Hematopoietic multipotent progenitor cell treated with erythropoietin and hydrocortisone succinate and interleukin-3 and kit ligand, for 4 days (in vitro differentiated cells): ENCODE measurements around the gene SLC12A4.
A peak's percentile ranks its signal among the peaks of the same experiment; 100 is the strongest.
"Not testable (repeated sequence)": the region's sequence is repeated elsewhere in the genome, so short reads cannot be mapped to it uniquely, and the experiment has no call there.

ENCODE experiments used
- DNase-seq: peaks from one replicate; pipeline ENCODE4 v3.0.0-alpha.2; 2015

Gene SLC12A4

GRCh38 chr16:67968400-67969253 lies at the start of gene SLC12A4:
Gene SLC12A4 (minus strand): TSS chr16:67968637. CDS start chr16:67968553, 84 bp downstream.
- peak; percentile 95 for DNase-seq

GRCh38 chr16:68015681-68016080 lies 47.2 kb upstream of the SLC12A4 start, which contains the start of gene DPEP2NB:
Gene DPEP2NB (minus strand): TSS chr16:68015911. CDS start chr16:68015770, 141 bp downstream.
- DNase-seq: no peak

- DNase-seq: peak; percentile 67
Observed at GRCh38 chr16:68013440-68013839, 45.0 kb upstream of the SLC12A4 start.

- DNase-seq: not testable (repeated sequence)
Observed at GRCh38 chr16:68009872-68010271, 41.4 kb upstream of the SLC12A4 start.

- DNase-seq: no peak
Observed at GRCh38 chr16:68009157-68009735, 40.8 kb upstream of the SLC12A4 start.

GRCh38 chr16:68005786-68006286 lies 37.4 kb upstream of the SLC12A4 start:
- peak; percentile 91 for DNase-seq

- DNase-seq: no peak
Observed at GRCh38 chr16:68005211-68005610, 36.8 kb upstream of the SLC12A4 start.

GRCh38 chr16:68003031-68003430 lies 34.6 kb upstream of the SLC12A4 start:
- DNase-seq: no peak

GRCh38 chr16:68000450-68000849 lies 32.0 kb upstream of the SLC12A4 start:
- DNase-seq: peak; percentile 20

- peak; percentile 47 for DNase-seq
Observed at GRCh38 chr16:67999985-68000384, 31.5 kb upstream of the SLC12A4 start.

- DNase-seq: peak; percentile 85
Observed at GRCh38 chr16:67998779-67999688, 30.6 kb upstream of the SLC12A4 start, which contains the start of gene DPEP2. Gene DPEP2 (minus strand): TSS chr16:67999484. CDS start chr16:67993212, 6,272 bp downstream.

- not testable (repeated sequence) for DNase-seq
Observed at GRCh38 chr16:67998231-67998778, 29.9 kb upstream of the SLC12A4 start.

- peak; percentile 64 for DNase-seq
Observed at GRCh38 chr16:67996666-67997065, 28.2 kb upstream of the SLC12A4 start.

GRCh38 chr16:67995423-67995822 lies 27.0 kb upstream of the SLC12A4 start:
- peak; percentile 35 for DNase-seq

GRCh38 chr16:67994040-67994408 lies 25.6 kb upstream of the SLC12A4 start:
- peak; percentile 75 for DNase-seq

GRCh38 chr16:67993207-67994039 lies 25.0 kb upstream of the SLC12A4 start:
- DNase-seq: peak; percentile 94

- DNase-seq: no peak
Observed at GRCh38 chr16:67992661-67993206, 24.3 kb upstream of the SLC12A4 start.

- no peak for DNase-seq
Observed at GRCh38 chr16:67990018-67990386, 21.6 kb upstream of the SLC12A4 start.

- no peak for DNase-seq
Observed at GRCh38 chr16:67989322-67990017, 21.0 kb upstream of the SLC12A4 start.

- DNase-seq: no peak
Observed at GRCh38 chr16:67988675-67989074, 20.2 kb upstream of the SLC12A4 start.
